Thymus (tissue), 11 donors: ENCODE results near the gene PARD3. TPM values are rescaled to one million over a fixed set of nuclear protein-coding genes. Genes with fewer than 3 reads are reported as not detected.

ENCODE experiments used
- DNase-seq, 9 donors: peaks; one replicate each; pipeline ENCODE4 v3.0.0-alpha.2; 2013; ENCODE audit warnings: low spot score in 9 of 9, low read depth in 6 of 9, missing footprints in 1 of 9
- H3K27ac ChIP-seq, 2 donors: one replicate each; pipeline ENCODE4 v1.5.1; 2013; ENCODE audit warnings: control low read depth in 1 of 2, low read depth in 1 of 2, low read length in 1 of 2, mild to moderate bottlenecking in 1 of 2, moderate library complexity in 1 of 2
- H3K27me3 ChIP-seq, 2 donors: one replicate each; pipeline ENCODE4 v1.5.1; 2013; ENCODE audit warnings: low read length in 1 of 2; ENCODE audit not compliant: control insufficient read depth in 2 of 2, insufficient read depth in 1 of 2
- H3K36me3 ChIP-seq, 2 donors: one replicate each; pipeline ENCODE4 v1.5.1; 2013; ENCODE audit warnings: low read length in 1 of 2, mild to moderate bottlenecking in 1 of 2, moderate library complexity in 1 of 2; ENCODE audit not compliant: control insufficient read depth in 2 of 2, insufficient read depth in 2 of 2
- H3K4me1 ChIP-seq, 2 donors: one replicate each; pipeline ENCODE4 v1.5.1; 2013; ENCODE audit warnings: low read length in 2 of 2; ENCODE audit not compliant: control insufficient read depth in 2 of 2, insufficient read depth in 2 of 2
- H3K4me3 ChIP-seq, 2 donors: one replicate each; pipeline ENCODE4 v1.5.1; 2013; ENCODE audit warnings: low read length in 2 of 2, control low read depth in 1 of 2, mild to moderate bottlenecking in 1 of 2
- H3K9me3 ChIP-seq, 2 donors: one replicate each; pipeline ENCODE4 v1.5.1; 2013; ENCODE audit warnings: low read length in 1 of 2, mild to moderate bottlenecking in 1 of 2; ENCODE audit not compliant: control insufficient read depth in 2 of 2, insufficient read depth in 1 of 2
- WGBS: extraction: QIAGEN DNeasy Blood & Tissue Kit; methylation state at CpG from one replicate; pipeline ENCODE4 v1.1.7; 2013; 5-methylcytosine and 5-hydroxymethylcytosine counted together
- polyA plus RNA-seq: library from polyadenylated mRNA; stranded (reverse); fragments of 200-250 nt; gene quantifications from one replicate; pipeline ENCODE4 v1.2.3, GENCODE V29; 2013
- total RNA-seq: library from RNA; stranded (reverse); fragments of 120-200 nt; gene quantifications from one replicate; pipeline ENCODE4 v1.2.4, GENCODE V29; 2013
- donor health status: healthy.

PARD3 gene
- total and polyA plus RNA-seq, 2 donors = 13.3 to 23.5 TPM

DNA sequence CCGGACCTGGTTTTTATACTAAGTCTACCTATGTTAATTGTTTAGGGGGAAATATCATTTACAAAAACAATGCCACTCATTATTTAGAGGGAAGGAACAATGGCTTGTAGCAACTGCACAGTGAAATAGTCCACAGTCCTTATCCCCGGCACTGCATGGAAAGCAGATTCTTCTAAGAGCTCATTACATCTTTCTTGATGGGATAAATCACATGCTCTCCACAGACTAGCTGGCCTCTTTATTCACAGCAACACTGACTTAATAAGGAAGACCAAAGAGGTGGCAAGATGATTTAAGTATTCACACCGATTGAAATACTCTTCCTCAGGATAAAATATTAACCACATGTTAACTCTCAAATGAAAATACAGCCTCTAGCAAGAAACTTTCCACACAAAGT is 349.4 kb downstream of the PARD3 start:
- Histone ChIP-seq H3K4me1 (no peaks in the 10 kb centered on the region), H3K4me3 (no peak overlapping the region), H3K27me3 (no peaks in the 10 kb centered on the region), H3K9me3 (no peaks in the 10 kb centered on the region), H3K27ac (no peak overlapping the region), H3K36me3 (peaks cover 0 to 4% of the 10 kb centered on the region in 2 donors)
- 91% methylated on average over 3 of the region's 3 CpGs for WGBS
- DNase-seq = no peak

DNA sequence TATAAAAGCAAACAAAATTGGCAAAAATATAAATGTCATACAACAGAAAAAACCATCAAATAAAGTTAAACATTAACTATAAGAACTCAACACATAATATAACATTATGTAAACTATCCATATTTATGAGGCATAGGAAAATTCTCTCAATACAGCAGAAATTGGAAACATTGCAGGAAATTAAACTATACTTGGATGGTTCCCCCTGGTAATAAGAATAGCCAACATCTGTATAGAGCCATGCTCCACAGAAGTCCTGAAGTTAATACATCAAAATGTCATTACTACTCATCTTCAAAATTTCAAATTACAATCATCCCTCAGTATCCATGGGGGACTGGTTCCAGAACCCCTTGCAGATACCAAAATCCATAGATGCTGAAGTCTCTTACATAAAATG is 350.5 kb downstream of the PARD3 start:
- Histone ChIP-seq H3K27me3 (no peaks in the 10 kb centered on the region), H3K36me3 (peaks cover 0 to 4% of the 10 kb centered on the region in 2 donors), H3K9me3 (no peaks in the 10 kb centered on the region), H3K4me1 (no peaks in the 10 kb centered on the region), H3K27ac (no peak overlapping the region), H3K4me3 (no peak overlapping the region)
- DNase-seq = no peak

DNA sequence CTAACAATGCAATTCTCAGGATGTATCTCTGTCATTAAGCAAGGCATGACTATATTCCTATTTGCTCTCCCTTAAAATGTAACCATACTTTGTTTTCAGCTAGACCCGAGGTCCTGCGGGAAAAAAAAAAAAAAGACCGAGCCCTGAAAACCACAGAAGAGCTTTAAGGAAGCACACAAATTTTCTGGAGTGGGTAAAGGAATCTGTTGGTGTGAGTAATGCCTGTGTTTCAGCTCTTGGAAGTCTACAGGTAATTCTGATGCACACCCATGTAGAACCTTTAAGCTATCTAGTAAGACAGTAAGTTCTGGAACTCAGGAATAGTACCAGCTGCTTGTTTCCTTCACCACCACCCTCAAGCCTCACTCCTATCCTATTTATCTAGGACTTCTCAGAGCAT is 351.1 kb downstream of the PARD3 start:
- 89% methylated on average over 3 of the region's 3 CpGs for WGBS
- no peak overlapping the region for H3K27ac ChIP-seq
- no peaks in the 10 kb centered on the region for H3K4me1 ChIP-seq

DNA sequence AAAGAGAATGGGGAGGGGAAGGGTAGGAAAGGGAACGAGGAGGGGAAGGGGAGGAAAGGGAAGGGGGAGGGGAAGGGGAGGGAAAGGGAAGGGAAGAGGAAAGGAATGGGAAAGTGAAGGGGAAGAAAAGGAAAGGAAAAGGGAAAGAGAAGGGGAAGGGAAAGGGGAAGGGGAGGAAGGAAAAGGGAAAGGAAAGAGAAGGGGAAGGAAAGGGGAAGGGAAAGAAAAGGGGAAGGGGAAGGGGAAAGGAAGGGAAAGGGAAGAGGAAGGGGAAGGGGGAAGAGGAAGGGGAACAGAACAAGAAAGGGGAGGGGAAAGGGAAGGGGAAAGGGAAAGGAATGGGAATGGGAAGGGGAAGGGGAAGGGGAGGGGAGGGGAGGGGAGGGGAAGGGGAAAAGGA is 352.1 kb downstream of the PARD3 start:
- no peak for DNase-seq
- 98% methylated on average over 1 of the region's 1 CpG for WGBS
- H3K27me3 ChIP-seq = no peaks in the 10 kb centered on the region
- H3K4me3 ChIP-seq = no peak overlapping the region
- H3K4me1 ChIP-seq = no peaks in the 10 kb centered on the region
- H3K9me3 ChIP-seq = no peaks in the 10 kb centered on the region
- peaks cover 0 to 4% of the 10 kb centered on the region in 2 donors for H3K36me3 ChIP-seq
- H3K27ac ChIP-seq = no peak overlapping the region

More for the DNA sequence above, 351.1 kb downstream of the PARD3 start:
- Histone ChIP-seq H3K4me3 (no peak overlapping the region), H3K9me3 (no peaks in the 10 kb centered on the region), H3K27me3 (no peaks in the 10 kb centered on the region), H3K36me3 (peaks cover 0 to 4% of the 10 kb centered on the region in 2 donors)
- DNase-seq = no peak

DNA sequence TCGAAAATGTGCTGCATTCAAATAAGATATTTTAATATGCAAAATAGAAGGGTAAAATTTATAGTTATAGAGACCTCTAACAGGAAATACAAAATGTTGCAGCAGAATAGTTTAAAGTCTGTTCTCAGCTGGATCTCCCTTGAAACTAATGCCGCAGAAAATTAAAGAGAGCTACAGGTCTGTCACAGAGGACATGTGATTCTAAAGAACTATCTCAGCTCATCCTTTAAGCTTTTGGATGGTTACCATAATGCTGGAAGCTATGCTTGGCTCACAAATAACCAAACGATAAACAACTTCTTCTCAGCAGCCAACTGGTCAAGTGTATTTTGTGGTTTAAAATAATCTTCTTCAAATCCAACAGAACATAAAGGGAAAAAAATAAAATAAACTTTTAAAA is 353.0 kb downstream of the PARD3 start:
- no peak overlapping the region for H3K27ac ChIP-seq
- H3K9me3 ChIP-seq = no peaks in the 10 kb centered on the region
- no peaks in the 10 kb centered on the region for H3K4me1 ChIP-seq
- WGBS = 96% methylated on average over 3 of the region's 3 CpGs
- H3K27me3 ChIP-seq = no peaks in the 10 kb centered on the region
- no peak overlapping the region for H3K4me3 ChIP-seq
- H3K36me3 ChIP-seq = no peaks in the 10 kb centered on the region
- no peak for DNase-seq

DNA sequence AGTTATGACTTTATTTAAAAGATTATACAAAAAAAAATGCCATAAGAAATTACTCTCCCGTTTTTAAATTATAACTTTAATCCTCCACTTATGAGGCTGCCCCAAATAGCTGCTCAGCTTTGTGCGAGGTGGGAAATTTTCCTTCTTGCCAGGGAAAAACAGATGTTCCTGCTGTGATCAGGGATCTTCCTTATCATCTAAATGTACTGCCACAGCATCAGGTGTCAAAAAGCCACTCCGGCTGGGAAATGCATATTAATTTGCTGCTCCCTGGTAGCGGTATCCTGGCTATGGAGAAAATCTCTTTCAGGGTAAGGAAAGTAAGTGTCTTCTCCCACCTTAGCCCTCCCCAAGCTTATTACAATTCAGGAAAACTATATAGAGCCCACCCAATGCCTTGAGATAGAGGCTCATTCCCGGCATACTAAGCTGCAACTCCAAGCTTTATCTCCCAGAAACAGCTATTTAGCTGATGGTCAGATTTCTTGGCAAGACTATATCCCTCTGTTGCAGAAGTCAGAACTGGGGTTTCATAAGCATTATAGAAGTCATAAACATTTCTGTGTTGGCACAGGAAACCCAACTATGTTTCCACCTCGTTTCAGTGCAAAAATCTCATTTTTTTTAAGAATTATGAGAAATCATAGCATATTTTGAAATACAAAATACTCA is 360.4 kb downstream of the PARD3 start:
- WGBS = 96% methylated on average over 6 of the region's 6 CpGs
- H3K4me1 ChIP-seq = no peaks in the 10 kb centered on the region
- no peaks in the 10 kb centered on the region for H3K9me3 ChIP-seq
- no peak overlapping the region for H3K4me3 ChIP-seq
- H3K27me3 ChIP-seq = no peaks in the 10 kb centered on the region
- no peak overlapping the region for H3K27ac ChIP-seq
- no peak for DNase-seq
- H3K36me3 ChIP-seq = no peaks in the 10 kb centered on the region

DNA sequence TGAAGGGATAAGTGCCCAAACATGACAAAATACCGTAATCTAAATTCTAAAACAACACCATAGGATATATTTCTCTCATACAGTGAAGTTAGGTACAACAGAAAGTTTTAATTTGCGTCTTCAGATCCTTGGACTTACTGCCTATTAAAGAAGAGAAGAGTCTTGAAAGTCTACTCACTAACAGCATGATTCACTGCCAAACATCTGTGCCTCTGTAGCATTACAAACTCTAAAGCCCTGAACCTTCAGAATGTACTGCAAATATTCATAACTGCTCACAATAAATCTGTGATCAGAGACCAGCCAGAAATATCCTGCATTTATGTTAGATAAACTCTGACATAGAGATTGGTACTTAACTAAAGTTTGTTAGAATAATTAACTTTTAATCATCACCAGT is 365.3 kb downstream of the PARD3 start:
- Histone ChIP-seq H3K4me1 (no peaks in the 10 kb centered on the region), H3K4me3 (no peak overlapping the region), H3K27me3 (no peaks in the 10 kb centered on the region), H3K27ac (no peak overlapping the region), H3K9me3 (no peaks in the 10 kb centered on the region), H3K36me3 (no peaks in the 10 kb centered on the region)
- no peak for DNase-seq
- 96% methylated on average over 2 of the region's 2 CpGs for WGBS

DNA sequence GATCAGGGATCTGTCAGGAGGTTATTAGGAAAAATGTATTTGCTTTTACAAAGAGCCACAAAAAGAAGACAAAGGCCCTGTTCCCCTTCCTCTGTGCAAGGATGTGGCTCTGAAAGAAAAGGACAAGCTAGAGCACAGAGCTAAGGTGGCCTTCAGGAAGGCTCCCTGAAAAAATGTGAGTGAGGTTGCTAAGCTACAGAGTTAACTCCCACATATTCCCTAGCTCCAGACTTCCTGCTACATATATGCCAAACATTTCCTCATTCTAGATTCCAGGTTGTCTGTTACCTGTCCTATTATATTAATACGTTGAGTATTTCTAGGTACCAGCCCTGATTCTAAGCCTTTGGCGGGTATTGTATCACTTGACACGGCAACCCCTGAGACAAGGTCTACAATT is 369.0 kb downstream of the PARD3 start:
- Histone ChIP-seq H3K9me3 (no peaks in the 10 kb centered on the region), H3K27ac (no peak overlapping the region), H3K4me3 (no peak overlapping the region), H3K36me3 (no peaks in the 10 kb centered on the region), H3K4me1 (no peaks in the 10 kb centered on the region), H3K27me3 (no peaks in the 10 kb centered on the region)
- DNase-seq = no peak
- 97% methylated on average over 3 of the region's 3 CpGs for WGBS

DNA sequence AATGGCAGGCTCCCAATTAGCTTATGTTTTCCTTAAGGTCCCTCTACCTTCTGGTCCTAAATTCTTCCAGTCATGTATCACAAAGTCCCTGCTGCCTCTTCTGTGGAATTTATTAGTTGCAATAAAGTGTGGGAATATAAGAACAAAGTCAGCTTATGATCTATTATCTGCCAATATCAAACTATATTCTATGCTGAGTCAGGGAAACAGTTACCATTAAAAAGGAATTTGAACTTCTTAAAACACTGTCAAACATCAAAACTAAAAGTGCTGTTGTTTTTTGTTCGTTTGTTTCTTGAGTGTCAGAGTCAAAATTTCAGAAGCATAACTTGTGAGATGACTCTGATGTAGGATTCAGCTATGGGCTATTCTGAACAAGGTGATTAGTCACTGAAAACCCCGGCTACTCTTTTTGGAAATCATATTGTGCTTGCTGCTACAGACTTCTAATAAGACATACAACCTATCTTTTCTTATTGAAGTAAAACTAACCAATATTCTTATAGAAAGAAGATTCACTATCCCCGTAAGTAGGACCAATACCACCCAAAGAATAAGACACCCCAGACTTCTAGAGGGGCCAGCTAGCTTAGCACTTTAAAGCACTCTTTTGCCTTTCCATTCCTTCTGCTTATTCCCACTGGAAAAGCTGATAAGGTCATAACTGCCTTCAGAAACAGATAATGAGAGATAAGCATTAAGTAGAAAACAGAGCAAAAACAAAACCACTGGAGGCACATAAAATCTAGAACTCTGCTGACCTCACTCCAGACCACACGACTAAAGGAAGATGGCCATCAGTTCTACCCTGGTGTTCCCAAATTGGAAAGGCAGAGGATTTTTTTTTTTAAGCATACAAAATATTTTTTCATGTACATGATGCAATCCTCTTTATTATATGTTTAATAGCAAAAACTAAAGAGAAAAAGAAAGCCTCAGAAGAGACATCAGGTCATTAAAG is 370.6 kb downstream of the PARD3 start:
- Histone ChIP-seq H3K36me3 (no peaks in the 10 kb centered on the region), H3K4me1 (no peaks in the 10 kb centered on the region), H3K27me3 (no peaks in the 10 kb centered on the region), H3K27ac (no peak overlapping the region), H3K9me3 (no peaks in the 10 kb centered on the region), H3K4me3 (no peak overlapping the region)
- 94% methylated on average over 4 of the region's 4 CpGs for WGBS
- DNase-seq = no peak
